HAP-1 (cell line): ENCODE measurements around the gene MTOR.
"Not testable (repeated sequence)": the region's sequence is repeated elsewhere in the genome, so short reads cannot be mapped to it uniquely, and the experiment has no call there.

Source experiments
- DNase-seq, 2 experiments: peaks; one replicate each; pipeline ENCODE4 v3.0.0-alpha.2; 2016 to 2020; ENCODE audit warnings: low spot score in 2 of 2
- H3K27me3 ChIP-seq: fragments of 250-450 bp; sonication (Bioruptor Pico); 2 replicates; pipeline ENCODE4 v1.5.1; 2020; ENCODE audit warnings: low read depth, mild to moderate bottlenecking, moderate library complexity
- H3K36me3 ChIP-seq: fragments of 250-450 bp; sonication (Bioruptor Pico); replicated peaks from 2 replicates; pipeline ENCODE4 v1.5.1; 2020; ENCODE audit warnings: mild to moderate bottlenecking
- H3K4me1 ChIP-seq: fragments of 250-450 bp; sonication (Bioruptor Pico); 2 replicates; pipeline ENCODE4 v1.5.1; 2020; ENCODE audit warnings: mild to moderate bottlenecking
- H3K4me3 ChIP-seq: fragments of 250-450 bp; sonication (Bioruptor Pico); 2 replicates; pipeline ENCODE4 v1.5.1; 2020; ENCODE audit warnings: mild to moderate bottlenecking, moderate library complexity
- H3K9me3 ChIP-seq: fragments of 250-450 bp; sonication (Bioruptor Pico); 2 replicates; pipeline ENCODE4 v1.5.1; 2020; ENCODE audit warnings: mild to moderate bottlenecking, moderate library complexity
- in situ Hi-C: fragments of 300-500 bp; cut with MboI; formaldehyde crosslinking; loops from 3 replicates; pipeline ENCODE4 v1.14.3; 2020; ENCODE audit warnings: low sequenced_read_pairs, inconsistent platforms, mixed read lengths

Gene MTOR

GRCh38 chr1:11176081-11176706, 86.2 kb downstream of the MTOR start:
- H3K4me1 ChIP-seq: peaks cover 14% of the 10 kb centered on the region; the same call in 1 of the 2 replicates
- peaks cover 10% of the 10 kb centered on the region for H3K36me3 ChIP-seq
- no peak overlapping the region for H3K4me3 ChIP-seq
- no peaks in the 10 kb centered on the region for H3K27me3 ChIP-seq
- H3K9me3 ChIP-seq: no peaks in the 10 kb centered on the region
- DNase-seq: no peak
- in situ Hi-C loops: no loop called here

GRCh38 chr1:11175461-11175860, 86.9 kb downstream of the MTOR start:
- Histone ChIP-seq H3K36me3 (peaks cover 10% of the 10 kb centered on the region), H3K4me1 (peaks cover 14% of the 10 kb centered on the region; the same call in 1 of the 2 replicates), H3K4me3 (no peak overlapping the region), H3K27me3 (no peaks in the 10 kb centered on the region), H3K9me3 (no peaks in the 10 kb centered on the region)
- in situ Hi-C loops: no loop called here
- no peak for DNase-seq

GRCh38 chr1:11174261-11174942, 87.9 kb downstream of the MTOR start:
- no peak overlapping the region for H3K4me3 ChIP-seq
- 0 out of 2 replicates have a peak, but pooled peaks cover 3% of the 10 kb centered on the region for H3K36me3 ChIP-seq
- H3K9me3 ChIP-seq: no peaks in the 10 kb centered on the region
- DNase-seq: no peak
- in situ Hi-C loops: no loop called here
- H3K4me1 ChIP-seq: peaks cover 14% of the 10 kb centered on the region; the same call in 1 of the 2 replicates
- H3K27me3 ChIP-seq: no peaks in the 10 kb centered on the region

- Histone ChIP-seq H3K27me3 (no peaks in the 10 kb centered on the region), H3K4me1 (no peaks in the 10 kb centered on the region), H3K9me3 (no peaks in the 10 kb centered on the region), H3K4me3 (no peak overlapping the region), H3K36me3 (peaks cover 9% of the 10 kb centered on the region)
- no peak for DNase-seq
- in situ Hi-C loops: no loop called here
Observed at GRCh38 chr1:11170102-11170501, 92.2 kb downstream of the MTOR start.

GRCh38 chr1:11169202-11169601, 93.1 kb downstream of the MTOR start:
- no peaks in the 10 kb centered on the region for H3K9me3 ChIP-seq
- peaks cover 9% of the 10 kb centered on the region for H3K36me3 ChIP-seq
- no peaks in the 10 kb centered on the region for H3K27me3 ChIP-seq
- in situ Hi-C loops: no loop called here
- no peak overlapping the region for H3K4me3 ChIP-seq
- no peak for DNase-seq
- H3K4me1 ChIP-seq: no peaks in the 10 kb centered on the region

GRCh38 chr1:11168731-11169130, 93.6 kb downstream of the MTOR start:
- H3K4me3 ChIP-seq: no peak overlapping the region
- no peaks in the 10 kb centered on the region for H3K27me3 ChIP-seq
- peaks cover 9% of the 10 kb centered on the region for H3K36me3 ChIP-seq
- H3K4me1 ChIP-seq: no peaks in the 10 kb centered on the region
- no peak for DNase-seq
- no peaks in the 10 kb centered on the region for H3K9me3 ChIP-seq
- in situ Hi-C loops: no loop called here

GRCh38 chr1:11166744-11167143, 95.6 kb downstream of the MTOR start:
- DNase-seq, H3K4me3 ChIP-seq, H3K27me3 ChIP-seq, H3K9me3 ChIP-seq, H3K4me1 ChIP-seq, in situ Hi-C loops, H3K36me3 ChIP-seq: not testable (repeated sequence)

GRCh38 chr1:11162752-11163151, 99.6 kb downstream of the MTOR start:
- H3K4me3 ChIP-seq, H3K4me1 ChIP-seq, in situ Hi-C loops, H3K9me3 ChIP-seq, H3K27me3 ChIP-seq, DNase-seq: not testable (repeated sequence)
- peaks cover 11% of the 10 kb centered on the region for H3K36me3 ChIP-seq

- Histone ChIP-seq H3K27me3 (no peaks in the 10 kb centered on the region), H3K4me1 (no peaks in the 10 kb centered on the region), H3K9me3 (no peaks in the 10 kb centered on the region), H3K36me3 (peaks cover 18% of the 10 kb centered on the region), H3K4me3 (no peak overlapping the region)
- no peak for DNase-seq
- in situ Hi-C loops: no loop called here
Observed at GRCh38 chr1:11158720-11159321, 103.5 kb downstream of the MTOR start.

GRCh38 chr1:11158291-11158690, 104.1 kb downstream of the MTOR start:
- DNase-seq: no peak
- in situ Hi-C loops: no loop called here
- Histone ChIP-seq H3K27me3 (no peaks in the 10 kb centered on the region), H3K36me3 (peaks cover 20% of the 10 kb centered on the region), H3K4me3 (no peak overlapping the region), H3K4me1 (no peaks in the 10 kb centered on the region), H3K9me3 (no peaks in the 10 kb centered on the region)

GRCh38 chr1:11157867-11158266, 104.5 kb downstream of the MTOR start:
- no peak for DNase-seq
- H3K36me3 ChIP-seq: peaks cover 25% of the 10 kb centered on the region
- no peaks in the 10 kb centered on the region for H3K4me1 ChIP-seq
- no peak overlapping the region for H3K4me3 ChIP-seq
- in situ Hi-C loops: no loop called here
- H3K9me3 ChIP-seq: no peaks in the 10 kb centered on the region
- H3K27me3 ChIP-seq: no peaks in the 10 kb centered on the region

- H3K36me3 ChIP-seq: peaks cover 27% of the 10 kb centered on the region
- no peak for DNase-seq
- no peak overlapping the region for H3K4me3 ChIP-seq
- no peaks in the 10 kb centered on the region for H3K4me1 ChIP-seq
- H3K27me3 ChIP-seq: no peaks in the 10 kb centered on the region
- H3K9me3 ChIP-seq: no peaks in the 10 kb centered on the region
- in situ Hi-C loops: no loop called here
Observed at GRCh38 chr1:11157394-11157793, 105.0 kb downstream of the MTOR start.

GRCh38 chr1:11156963-11157362, 105.4 kb downstream of the MTOR start:
- DNase-seq: no peak
- in situ Hi-C loops: no loop called here
- H3K36me3 ChIP-seq: peaks cover 27% of the 10 kb centered on the region

GRCh38 chr1:11156441-11156840, 105.9 kb downstream of the MTOR start:
- no peaks in the 10 kb centered on the region for H3K9me3 ChIP-seq
- DNase-seq: no peak
- H3K27me3 ChIP-seq: no peaks in the 10 kb centered on the region
- H3K4me1 ChIP-seq: no peaks in the 10 kb centered on the region
- no peak overlapping the region for H3K4me3 ChIP-seq
- in situ Hi-C loops: no loop called here
- peaks cover 25% of the 10 kb centered on the region for H3K36me3 ChIP-seq

More at GRCh38 chr1:11156963-11157362, 105.4 kb downstream of the MTOR start:
- H3K4me3 ChIP-seq: no peak overlapping the region
- H3K9me3 ChIP-seq: no peaks in the 10 kb centered on the region
- no peaks in the 10 kb centered on the region for H3K27me3 ChIP-seq
- H3K4me1 ChIP-seq: no peaks in the 10 kb centered on the region
